HL-60/S4 treated with phorbol 12-myristate 13-acetate at 8.2 ng/mL for 4 days and 3 days (cell line): ENCODE data around the gene TRA2B.

Experiments
- in situ Hi-C: fragments of 300-500 bp; cut with MboI; formaldehyde crosslinking; loops from 2 replicates; pipeline ENCODE4 v1.15.0; 2022; ENCODE audit warnings: low sequenced_read_pairs

Gene TRA2B

GRCh38 chr3:185887066-185887465 is 50.7 kb downstream of the TRA2B start:
- in situ Hi-C loops: no loop called here

- in situ Hi-C loops: no loop called here
These were observed 53.2 kb downstream of the TRA2B start for GRCh38 chr3:185884641-185885040.

- in situ Hi-C loops: no loop called here
These were observed 55.9 kb downstream of the TRA2B start for GRCh38 chr3:185881926-185882325.

- in situ Hi-C loops: no loop called here
These were observed 57.2 kb downstream of the TRA2B start for GRCh38 chr3:185880600-185880999.

GRCh38 chr3:185878920-185879319 is 58.9 kb downstream of the TRA2B start:
- in situ Hi-C loops: no loop called here

GRCh38 chr3:185874119-185874518 is 63.7 kb downstream of the TRA2B start:
- in situ Hi-C loops: no loop called here

GRCh38 chr3:185867650-185868049 is 70.2 kb downstream of the TRA2B start:
- in situ Hi-C loops: no loop called here

GRCh38 chr3:185866995-185867394 is 70.8 kb downstream of the TRA2B start:
- in situ Hi-C loops: no loop called here

GRCh38 chr3:185866555-185866954 is 71.3 kb downstream of the TRA2B start:
- in situ Hi-C loops: no loop called here
